ENCODE measurements around the gene DUOX1. TPM values are rescaled to one million over a fixed set of nuclear protein-coding genes. Genes with fewer than 3 reads are reported as not detected.
"Not testable (repeated sequence)": the region's sequence is repeated elsewhere in the genome, so short reads cannot be mapped to it uniquely, and the experiment has no call there.

DUOX1 gene
- 1 to 10 TPM in 2 of 3 donors, under 1 TPM in 1; 0.80 to 7.2 (median 1.6) TPM for total RNA-seq

- intact Hi-C loops (cut with DNase I; ENCODE audit: low total_unique reads): no loop called here
- H3K27me3 ChIP-seq: peaks cover 8 to 42% of the 10 kb centered on the region in 2 donors
- TF ChIP-seq CTCF (IDR thresholded peaks at IDR 0.05) (no peak), POLR2AphosphoS5 (IDR thresholded peaks at IDR 0.05) (no peak), POLR2A (IDR thresholded peaks at IDR 0.05) (no peak)
- peak within 1 kb of the TSS in 1 of 2 donors; percentile 17 for H3K27ac ChIP-seq
- no peaks in the 10 kb centered on the region for H3K9me3 ChIP-seq
- peak within 1 kb of the TSS; percentile 36 to 67 (median 45) for H3K4me3 ChIP-seq
- no peaks in the 10 kb centered on the region for H3K4me1 ChIP-seq
- no peaks in the 10 kb centered on the region for H3K36me3 ChIP-seq
- peak in 1 of 2 donors; percentile 22 for DNase-seq (ENCODE audit: low spot score in 2 of 2)
Observed at GRCh38 chr15:45129651-45130129, at the start of gene DUOX1, which contains the start of gene DUOXA1. DUOX1 (plus strand) TSS chr15:45129994; CDS start chr15:45131967, 1,973 bp downstream. DUOXA1 (minus strand) TSS chr15:45129879; CDS start chr15:45123014, 6,865 bp downstream.

GRCh38 chr15:45080593-45080992 is 49.2 kb upstream of the DUOX1 start:
- intact Hi-C loops (cut with DNase I; ENCODE audit: low total_unique reads); H3K27me3 ChIP-seq; H3K4me3 ChIP-seq; H3K9me3 ChIP-seq; H3K36me3 ChIP-seq; H3K4me1 ChIP-seq; DNase-seq (ENCODE audit: low spot score in 2 of 2); H3K27ac ChIP-seq: not testable (repeated sequence)

- H3K27me3 ChIP-seq; H3K4me1 ChIP-seq; intact Hi-C loops (cut with DNase I; ENCODE audit: low total_unique reads); H3K4me3 ChIP-seq; H3K27ac ChIP-seq; DNase-seq (ENCODE audit: low spot score in 2 of 2); H3K9me3 ChIP-seq; H3K36me3 ChIP-seq: not testable (repeated sequence)
Observed at GRCh38 chr15:45082412-45082811, 47.4 kb upstream of the DUOX1 start.

- Histone ChIP-seq H3K27me3 (no peaks in the 10 kb centered on the region), H3K36me3 (no peaks in the 10 kb centered on the region), H3K4me1 (no peaks in the 10 kb centered on the region), H3K27ac (no peak overlapping the region), H3K4me3 (no peak overlapping the region), H3K9me3 (no peaks in the 10 kb centered on the region)
- no peak for TF ChIP-seq CTCF (IDR thresholded peaks at IDR 0.05)
- no peak for TF ChIP-seq POLR2A (IDR thresholded peaks at IDR 0.05)
- TF ChIP-seq POLR2AphosphoS5 (IDR thresholded peaks at IDR 0.05): no peak
- no peak for DNase-seq (ENCODE audit: low spot score in 2 of 2)
- intact Hi-C loops (cut with DNase I; ENCODE audit: low total_unique reads): no loop called here
Observed at GRCh38 chr15:45083223-45083622, 46.6 kb upstream of the DUOX1 start.

- intact Hi-C loops (cut with DNase I; ENCODE audit: low total_unique reads): no loop called here
- no peak for TF ChIP-seq POLR2AphosphoS5 (IDR thresholded peaks at IDR 0.05)
- TF ChIP-seq CTCF (IDR thresholded peaks at IDR 0.05): no peak
- no peak for TF ChIP-seq POLR2A (IDR thresholded peaks at IDR 0.05)
- H3K36me3 ChIP-seq: no peaks in the 10 kb centered on the region
- H3K27me3 ChIP-seq: no peaks in the 10 kb centered on the region
- no peak overlapping the region for H3K27ac ChIP-seq
- no peaks in the 10 kb centered on the region for H3K4me1 ChIP-seq
- DNase-seq (ENCODE audit: low spot score in 2 of 2): no peak
- H3K9me3 ChIP-seq: no peaks in the 10 kb centered on the region
- no peak overlapping the region for H3K4me3 ChIP-seq
Observed at GRCh38 chr15:45084163-45084562, 45.6 kb upstream of the DUOX1 start.

GRCh38 chr15:45087513-45087912 is 42.3 kb upstream of the DUOX1 start:
- DNase-seq (ENCODE audit: low spot score in 2 of 2): no peak
- no peaks in the 10 kb centered on the region for H3K36me3 ChIP-seq
- no peak overlapping the region for H3K27ac ChIP-seq
- H3K4me3 ChIP-seq: no peak overlapping the region
- peaks cover 0 to 4% of the 10 kb centered on the region in 2 donors for H3K27me3 ChIP-seq
- H3K9me3 ChIP-seq: no peaks in the 10 kb centered on the region
- H3K4me1 ChIP-seq: no peaks in the 10 kb centered on the region
- intact Hi-C loops (cut with DNase I; ENCODE audit: low total_unique reads): no loop called here
- TF ChIP-seq POLR2AphosphoS5 (IDR thresholded peaks at IDR 0.05) (no peak), CTCF (IDR thresholded peaks at IDR 0.05) (no peak), POLR2A (IDR thresholded peaks at IDR 0.05) (no peak)
